Fibroblast of lung (primary cell): Measurements from ENCODE around the gene MRPS34.

Experiments used
- EZH2 ChIP-seq: IDR thresholded peaks from 2 replicates; pipeline ENCODE4 v1.5.1; 2012; ENCODE audit warnings: low read length, control low read depth, mild to moderate bottlenecking; ENCODE audit errors: missing control alignments
- TF ChIP-seq, protein P1 (sequence below), 2 donors: IDR thresholded peaks in 1 of 2; conservative IDR thresholded peaks in 1 of 2; 1 replicate in 1 of 2; 2 replicates in 1 of 2; pipeline ENCODE4 v1.5.1; 2011 to 2012; ENCODE audit warnings: low read length in 2 of 2, control low read depth in 1 of 2, inconsistent platforms in 1 of 2, low read depth in 1 of 2, mild to moderate bottlenecking in 1 of 2

- TF ChIP-seq, protein P1, sequence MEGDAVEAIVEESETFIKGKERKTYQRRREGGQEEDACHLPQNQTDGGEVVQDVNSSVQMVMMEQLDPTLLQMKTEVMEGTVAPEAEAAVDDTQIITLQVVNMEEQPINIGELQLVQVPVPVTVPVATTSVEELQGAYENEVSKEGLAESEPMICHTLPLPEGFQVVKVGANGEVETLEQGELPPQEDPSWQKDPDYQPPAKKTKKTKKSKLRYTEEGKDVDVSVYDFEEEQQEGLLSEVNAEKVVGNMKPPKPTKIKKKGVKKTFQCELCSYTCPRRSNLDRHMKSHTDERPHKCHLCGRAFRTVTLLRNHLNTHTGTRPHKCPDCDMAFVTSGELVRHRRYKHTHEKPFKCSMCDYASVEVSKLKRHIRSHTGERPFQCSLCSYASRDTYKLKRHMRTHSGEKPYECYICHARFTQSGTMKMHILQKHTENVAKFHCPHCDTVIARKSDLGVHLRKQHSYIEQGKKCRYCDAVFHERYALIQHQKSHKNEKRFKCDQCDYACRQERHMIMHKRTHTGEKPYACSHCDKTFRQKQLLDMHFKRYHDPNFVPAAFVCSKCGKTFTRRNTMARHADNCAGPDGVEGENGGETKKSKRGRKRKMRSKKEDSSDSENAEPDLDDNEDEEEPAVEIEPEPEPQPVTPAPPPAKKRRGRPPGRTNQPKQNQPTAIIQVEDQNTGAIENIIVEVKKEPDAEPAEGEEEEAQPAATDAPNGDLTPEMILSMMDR (conservative IDR thresholded peaks at IDR 0.05 in 1 of 2, IDR thresholded peaks at IDR 0.05 in 1 of 2; ENCODE audit: low read depth in 1 of 2, low read length in 2 of 2), result no peak
- no peak for TF ChIP-seq EZH2
These were observed 9.9 kb downstream of the MRPS34 start for GRCh38 chr16:1762879-1763520.
